Adrenal gland (tissue), 12 donors: ENCODE measurements around the gene LCE6A. TPM values are rescaled to one million over a fixed set of nuclear protein-coding genes. Genes with fewer than 3 reads are reported as not detected.

Source experiments
- DNase-seq, 7 donors: peaks; one replicate each; pipeline ENCODE4 v3.0.0-alpha.2; 2019 to 2020
- H3K27ac ChIP-seq, 5 donors: fragments of 200-600 bp; sonication (generic) in 4 of 5; 1 replicate in 3 of 5; 2 replicates in 2 of 5; pipeline versions ENCODE4 v1.5.1 to v1.8.0; 2016 to 2020; ENCODE audit warnings: mild to moderate bottlenecking in 1 of 5
- H3K27me3 ChIP-seq: fragments of 200-600 bp; 2 replicates; pipeline ENCODE4 v1.8.0; 2021
- H3K36me3 ChIP-seq, 2 donors: fragments of 200-600 bp; replicated peaks in 1 of 2; 1 replicate in 1 of 2; 2 replicates in 1 of 2; pipeline versions ENCODE4 v1.5.1 to v1.8.0; 2018 to 2022
- H3K4me1 ChIP-seq, 2 donors: fragments of 200-600 bp; replicated peaks in 1 of 2; 1 replicate in 1 of 2; 2 replicates in 1 of 2; pipeline versions ENCODE4 v1.5.1 to v1.8.0; 2018 to 2021
- H3K4me3 ChIP-seq, 4 donors: fragments of 200-600 bp; sonication (generic) in 3 of 4; one replicate each; pipeline ENCODE4 v1.5.1; 2016 to 2018
- H3K9me3 ChIP-seq, 3 donors: fragments of 200-600 bp; sonication (generic) in 1 of 3; replicated peaks in 1 of 3; 1 replicate in 2 of 3; 2 replicates in 1 of 3; pipeline versions ENCODE4 v1.5.1 to v1.8.0; 2016 to 2021
- POLR2A ChIP-seq, 2 donors: fragments of 450-650 bp; IDR thresholded peaks; one replicate each; pipeline ENCODE4 v1.6.1; 2017; ENCODE audit warnings: antibody characterized with exemption in 2 of 2, mild to moderate bottlenecking in 2 of 2, moderate library complexity in 1 of 2
- WGBS, 4 donors: extraction: QIAGEN DNeasy Blood & Tissue Kit in 2 of 4; methylation state at CpG; one replicate each; pipeline versions ENCODE4 v1.1.5 to v1.1.7; 2013 to 2017; 5-methylcytosine and 5-hydroxymethylcytosine counted together
- intact Hi-C, 2 donors: fragments of 100-400 bp; cut with DNase I; formaldehyde crosslinking; loops; one replicate each; pipeline versions ENCODE4 v1.14.1 to v1.15.0; 2022 to 2023
- polyA plus RNA-seq, 3 donors: library from polyadenylated mRNA; stranded (reverse); fragments of 200-250 nt in 2 of 3; fragments of 350-450 nt in 1 of 3; fragmentation: Illumina TruSeq in 1 of 3; extraction: RNeasy Lipid Tissue Mini Kit (QIAGEN cat#74804) in 1 of 3; gene quantifications; one replicate each; pipeline ENCODE4 v1.2.3, GENCODE V29; 2013 to 2014
- total RNA-seq, 9 donors: library from RNA; depleted of rRNA in 4 of 9; stranded (reverse); fragments of >200 nt in 4 of 9; fragments of 120-200 nt in 1 of 9; fragmentation: NEBNext Ultra II Directional in 1 of 9; extraction: Animal tissue kit (Norgen Biotek cat#: 25700) in 1 of 9; gene quantifications; one replicate each; pipeline versions ENCODE4 v1.1.0 to v1.2.4, GENCODE V29; 2013 to 2023
- TF ChIP-seq, protein P1 (sequence below), 6 experiments: fragments of 450-650 bp in 4 of 6; fragments of 200-600 bp in 2 of 6; sonication (generic) in 1 of 6; IDR thresholded peaks; 1 replicate in 5 of 6; 2 replicates in 1 of 6; pipeline versions ENCODE4 v1.5.1 to v1.8.0; 2016 to 2021; ENCODE audit warnings: antibody characterized with exemption in 6 of 6, mild to moderate bottlenecking in 2 of 6, moderate library complexity in 1 of 6
- donor health status: healthy with polysubstance abuse.
- donor health status: Bipolar disorder and iron deficiency.
- donor health status: DM: yes; HTN: yes; CAD: no.
- donor health status: DM: no; HTN: no; CAD: no.
- donor health status: DM: no; HTN: no; CAD: no.
- donor health status: DM: yes; HTN: yes; CAD: no.

LCE6A gene
- total and polyA plus RNA-seq, 12 donors, result not detected

DNA sequence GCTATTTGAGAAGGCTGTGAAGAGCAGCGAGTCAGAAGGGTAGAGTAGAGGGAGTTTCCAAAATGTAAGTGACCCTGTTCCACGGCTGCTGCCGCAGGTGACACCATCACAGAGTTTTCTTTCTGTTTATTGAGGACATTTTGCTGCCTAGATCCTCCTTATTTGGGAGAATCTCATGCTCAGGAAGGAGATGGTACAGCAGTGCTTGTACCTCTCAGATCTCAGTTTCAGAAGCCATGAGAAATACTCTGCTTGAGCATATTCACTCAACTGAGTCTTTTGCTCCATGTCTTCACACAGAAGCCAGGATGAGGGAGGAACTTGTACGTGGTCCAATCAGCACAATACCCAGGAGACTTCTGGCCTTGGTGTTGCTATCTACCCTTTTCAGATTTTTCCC, 18.7 kb downstream of the LCE6A start:
- 79 to 86% (median 80%) methylated on average over 4 of the region's 4 CpGs for WGBS, 4 donors
- Histone ChIP-seq H3K4me1 (no peaks in the 10 kb centered on the region), H3K27ac (no peak overlapping the region), H3K36me3 (no peaks in the 10 kb centered on the region), H3K9me3 (no peaks in the 10 kb centered on the region), H3K27me3 (no peaks in the 10 kb centered on the region), H3K4me3 (no peak overlapping the region)
- TF ChIP-seq, protein P1, sequence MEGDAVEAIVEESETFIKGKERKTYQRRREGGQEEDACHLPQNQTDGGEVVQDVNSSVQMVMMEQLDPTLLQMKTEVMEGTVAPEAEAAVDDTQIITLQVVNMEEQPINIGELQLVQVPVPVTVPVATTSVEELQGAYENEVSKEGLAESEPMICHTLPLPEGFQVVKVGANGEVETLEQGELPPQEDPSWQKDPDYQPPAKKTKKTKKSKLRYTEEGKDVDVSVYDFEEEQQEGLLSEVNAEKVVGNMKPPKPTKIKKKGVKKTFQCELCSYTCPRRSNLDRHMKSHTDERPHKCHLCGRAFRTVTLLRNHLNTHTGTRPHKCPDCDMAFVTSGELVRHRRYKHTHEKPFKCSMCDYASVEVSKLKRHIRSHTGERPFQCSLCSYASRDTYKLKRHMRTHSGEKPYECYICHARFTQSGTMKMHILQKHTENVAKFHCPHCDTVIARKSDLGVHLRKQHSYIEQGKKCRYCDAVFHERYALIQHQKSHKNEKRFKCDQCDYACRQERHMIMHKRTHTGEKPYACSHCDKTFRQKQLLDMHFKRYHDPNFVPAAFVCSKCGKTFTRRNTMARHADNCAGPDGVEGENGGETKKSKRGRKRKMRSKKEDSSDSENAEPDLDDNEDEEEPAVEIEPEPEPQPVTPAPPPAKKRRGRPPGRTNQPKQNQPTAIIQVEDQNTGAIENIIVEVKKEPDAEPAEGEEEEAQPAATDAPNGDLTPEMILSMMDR (IDR thresholded peaks at IDR 0.05), result no peak
- no peak for TF ChIP-seq POLR2A (IDR thresholded peaks at IDR 0.05)
- DNase-seq, result no peak
- intact Hi-C loops, result no loop called here

DNA sequence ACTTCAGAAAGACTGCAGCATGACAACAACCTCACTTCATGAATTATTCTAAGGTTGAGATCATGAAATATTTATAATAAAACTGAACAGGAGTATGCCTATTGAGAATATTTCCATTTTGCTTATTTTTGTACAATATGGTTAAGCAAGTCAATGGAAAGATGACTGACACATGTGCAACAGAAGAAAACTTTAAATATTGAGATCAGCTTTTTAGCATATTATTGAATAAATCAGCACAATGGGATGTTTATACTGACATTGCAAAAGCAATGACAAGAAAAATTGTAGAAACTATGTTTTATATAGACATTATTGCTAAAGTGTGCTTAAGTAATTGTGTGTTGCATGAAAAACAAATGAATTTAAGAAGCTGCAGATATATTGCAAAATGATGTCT, 21.8 kb downstream of the LCE6A start:
- H3K4me3 ChIP-seq, result no peak overlapping the region
- no peaks in the 10 kb centered on the region for H3K4me1 ChIP-seq
- H3K36me3 ChIP-seq, result no peaks in the 10 kb centered on the region
- TF ChIP-seq, protein P1 (IDR thresholded peaks at IDR 0.05), result no peak
- TF ChIP-seq POLR2A (IDR thresholded peaks at IDR 0.05), result no peak
- no peaks in the 10 kb centered on the region for H3K9me3 ChIP-seq
- intact Hi-C loops, result no loop called here
- H3K27me3 ChIP-seq, result no peaks in the 10 kb centered on the region
- DNase-seq, result no peak
- no peak overlapping the region for H3K27ac ChIP-seq

DNA sequence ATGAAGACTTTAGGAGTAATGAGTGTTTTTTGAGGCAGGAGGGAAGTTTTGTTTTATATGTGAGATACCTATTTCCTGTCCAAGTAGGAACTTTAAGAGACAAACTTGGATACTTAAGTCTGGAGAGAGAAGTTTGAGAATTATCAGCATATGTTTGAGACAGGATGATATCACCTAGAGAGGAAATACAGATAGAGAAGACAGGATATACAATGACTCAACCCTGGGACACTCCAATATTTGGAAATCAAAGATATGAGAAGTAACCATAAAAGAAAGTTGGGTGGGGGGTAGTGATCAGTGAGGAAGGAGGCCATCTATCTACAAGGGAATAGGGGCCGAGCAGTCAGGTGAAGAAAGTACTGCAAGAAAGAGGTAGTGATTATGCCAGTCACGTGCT, 23.7 kb downstream of the LCE6A start:
- intact Hi-C loops, result no loop called here
- DNase-seq, result no peak
- TF ChIP-seq POLR2A (IDR thresholded peaks at IDR 0.05), result no peak
- TF ChIP-seq, protein P1 (IDR thresholded peaks at IDR 0.05), result no peak
- H3K4me1 ChIP-seq, result no peaks in the 10 kb centered on the region
- no peaks in the 10 kb centered on the region for H3K9me3 ChIP-seq
- H3K36me3 ChIP-seq, result no peaks in the 10 kb centered on the region
- 72 to 86% (median 75%) methylated on average over 2 of the region's 2 CpGs for WGBS, 4 donors
- H3K27me3 ChIP-seq, result no peaks in the 10 kb centered on the region
- no peak overlapping the region for H3K27ac ChIP-seq
- no peak overlapping the region for H3K4me3 ChIP-seq

DNA sequence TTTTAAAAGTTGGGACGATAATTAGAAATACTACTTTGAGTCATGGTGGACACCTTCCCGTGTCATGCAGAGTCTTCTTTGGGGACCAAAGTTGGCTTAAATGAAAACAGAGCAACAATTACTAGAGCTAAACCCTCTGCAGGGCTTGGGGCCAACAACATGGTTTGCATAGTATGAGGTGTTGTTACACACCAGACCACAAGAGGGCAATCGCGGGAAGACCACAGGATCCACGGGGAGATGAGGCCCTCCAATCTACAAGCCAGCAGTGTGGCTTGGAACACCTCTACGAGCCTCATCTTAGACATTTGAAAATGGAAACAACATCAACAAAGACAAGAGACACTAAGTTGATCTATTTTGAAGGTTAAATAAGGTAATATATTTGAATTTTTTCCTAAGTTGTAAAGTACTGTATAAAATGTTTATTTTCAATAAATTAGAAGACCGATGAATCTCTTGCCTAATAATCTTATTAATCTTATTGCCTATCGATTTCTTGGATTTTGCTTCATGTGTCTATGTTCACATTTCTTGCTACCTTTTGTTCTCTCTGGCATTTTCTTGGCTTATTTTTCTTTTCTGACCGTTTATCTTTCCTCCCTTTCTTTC, 27.3 kb downstream of the LCE6A start:
- no peak overlapping the region for H3K27ac ChIP-seq
- H3K36me3 ChIP-seq, result no peaks in the 10 kb centered on the region
- intact Hi-C loops, result loop anchor here (2.0 to 10.0 kb wide), 2 partner anchors 353 to 355 kb away; no protein-coding TSS in a partner anchor
- peak; percentile 56 to 83 (median 72) for DNase-seq
- H3K9me3 ChIP-seq, result no peaks in the 10 kb centered on the region
- TF ChIP-seq POLR2A (IDR thresholded peaks at IDR 0.05), result no peak
- TF ChIP-seq, protein P1 (IDR thresholded peaks at IDR 0.05), result peak; percentile 47 to 68 (median 66)
- 31 to 33% (median 33%) methylated on average over 9 of the region's 9 CpGs for WGBS, 4 donors
- H3K27me3 ChIP-seq, result no peaks in the 10 kb centered on the region
- no peak overlapping the region for H3K4me3 ChIP-seq
- H3K4me1 ChIP-seq, result no peaks in the 10 kb centered on the region
